HuH-7.5 (cell line): ENCODE results near the gene INPP1.

Source experiments
- DNase-seq: peaks from one replicate; pipeline ENCODE4 v3.0.0; 2011; ENCODE audit warnings: low spot score

INPP1 gene

GRCh38 chr2:190408538-190409271 is 65.3 kb downstream of the INPP1 start:
- DNase-seq, result peak; percentile 38

GRCh38 chr2:190409616-190410015 is 66.2 kb downstream of the INPP1 start:
- no peak for DNase-seq

GRCh38 chr2:190410166-190410565 is 66.8 kb downstream of the INPP1 start:
- DNase-seq, result no peak

GRCh38 chr2:190412966-190413365 is 69.6 kb downstream of the INPP1 start:
- no peak for DNase-seq

GRCh38 chr2:190413421-190413820 is 70.0 kb downstream of the INPP1 start:
- DNase-seq, result no peak

- no peak for DNase-seq
Observed at GRCh38 chr2:190415251-190415650, 71.9 kb downstream of the INPP1 start.

- no peak for DNase-seq
Observed at GRCh38 chr2:190415794-190416775, 72.7 kb downstream of the INPP1 start.

GRCh38 chr2:190417045-190417842 is 73.9 kb downstream of the INPP1 start:
- DNase-seq, result no peak

GRCh38 chr2:190418727-190419126 is 75.3 kb downstream of the INPP1 start:
- no peak for DNase-seq

GRCh38 chr2:190420801-190421200 is 77.4 kb downstream of the INPP1 start:
- no peak for DNase-seq
